ENCODE results near the gene ACTN1. TPM values are rescaled to one million over a fixed set of nuclear protein-coding genes. Genes with fewer than 3 reads are reported as not detected.
A peak's percentile ranks its signal among the peaks of the same experiment; 100 is the strongest.

Gene ACTN1
- total and polyA plus RNA-seq, 11 donors: 48.4 to 252 (median 104) TPM

GRCh38 chr14:68943107-68943506, 36.0 kb downstream of the ACTN1 start:
- ATAC-seq (no peak), DNase-seq (peak in 1 of 5 donors; percentile 24)
- no peak for TF ChIP-seq POLR2A (IDR thresholded peaks at IDR 0.05)
- TF ChIP-seq CTCF (IDR thresholded peaks at IDR 0.05): no peak
- 83 to 90% (median 85%) methylated on average over 9 to 10 of the region's 10 CpGs for WGBS, 4 donors
- Histone ChIP-seq H3K36me3 (no peaks in the 10 kb centered on the region), H3K9me3 (no peaks in the 10 kb centered on the region), H3K4me1 (peaks cover 22 to 100% (median 98%) of the 10 kb centered on the region in 12 donors), H3K4me3 (no peak overlapping the region), H3K27me3 (no peaks in the 10 kb centered on the region), H3K27ac (peak overlapping the region in 8 of 12 donors; percentile 26 to 98 (median 70))
- intact Hi-C loops (cut with DNase I): loop anchor here in 2 of 10 donors (5.0 kb wide), 1 partner anchor 34 kb away; the partner anchor contains the start of gene ACTN1 (in 2 of the 2)

GRCh38 chr14:68942296-68943035, 36.6 kb downstream of the ACTN1 start:
- Histone ChIP-seq H3K27me3 (no peaks in the 10 kb centered on the region), H3K9me3 (no peaks in the 10 kb centered on the region), H3K27ac (peak overlapping the region in 11 of 12 donors; percentile 2 to 98 (median 78)), H3K36me3 (no peaks in the 10 kb centered on the region), H3K4me3 (no peak overlapping the region), H3K4me1 (peaks cover 27 to 100% (median 98%) of the 10 kb centered on the region in 12 donors)
- intact Hi-C loops (cut with DNase I): loop anchor here in 2 of 10 donors (5.0 kb wide), 1 partner anchor 35 kb away; the partner anchor contains the start of gene ACTN1 (in 2 of the 2)
- DNase-seq (peak in 1 of 5 donors; percentile 12), ATAC-seq (no peak)
- TF ChIP-seq POLR2A (IDR thresholded peaks at IDR 0.05) (no peak), CTCF (IDR thresholded peaks at IDR 0.05) (no peak)
- WGBS, 4 donors: 62 to 76% (median 68%) methylated on average over 14 of the region's 14 CpGs

GRCh38 chr14:68941820-68942219, 37.3 kb downstream of the ACTN1 start:
- DNase-seq (peak in 4 of 5 donors; percentile 52 to 73 (median 62)), ATAC-seq (peak in 1 of 4 donors; percentile 25)
- 28 to 35% (median 34%) methylated on average over 5 of the region's 5 CpGs for WGBS, 4 donors
- H3K4me1 ChIP-seq: peaks cover 29 to 100% (median 98%) of the 10 kb centered on the region in 12 donors
- H3K27ac ChIP-seq: peak overlapping the region in 11 of 12 donors; percentile 2 to 98 (median 78)
- no peaks in the 10 kb centered on the region for H3K9me3 ChIP-seq
- H3K4me3 ChIP-seq: no peak overlapping the region
- intact Hi-C loops (cut with DNase I): loop anchor here in 2 of 10 donors (5.0 kb wide), 1 partner anchor 35 kb away; the partner anchor contains the start of gene ACTN1 (in 2 of the 2)
- H3K27me3 ChIP-seq: no peaks in the 10 kb centered on the region
- TF ChIP-seq CTCF (IDR thresholded peaks at IDR 0.05) (peak in 8 of 12 donors; percentile 27 to 59 (median 39)), POLR2A (IDR thresholded peaks at IDR 0.05) (no peak)
- no peaks in the 10 kb centered on the region for H3K36me3 ChIP-seq

- peak in 1 of 5 donors; percentile 28 for DNase-seq
- TF ChIP-seq POLR2A (IDR thresholded peaks at IDR 0.05): no peak
- no peak for TF ChIP-seq CTCF (IDR thresholded peaks at IDR 0.05)
- no peaks in the 10 kb centered on the region for H3K36me3 ChIP-seq
- ATAC-seq: no peak
- WGBS, 4 donors: 89 to 98% (median 91%) methylated on average over 3 of the region's 3 CpGs
- H3K27me3 ChIP-seq: no peaks in the 10 kb centered on the region
- intact Hi-C loops (cut with DNase I): loop anchor here in 2 of 10 donors (5.0 kb wide), 1 partner anchor 37 kb away; the partner anchor contains the start of gene ACTN1 (in 2 of the 2)
- peaks cover 36 to 100% (median 98%) of the 10 kb centered on the region in 12 donors for H3K4me1 ChIP-seq
- H3K9me3 ChIP-seq: no peaks in the 10 kb centered on the region
- no peak overlapping the region for H3K4me3 ChIP-seq
- H3K27ac ChIP-seq: peak overlapping the region; percentile 47 to 98 (median 85)
Measured at GRCh38 chr14:68940614-68941185, 38.4 kb downstream of the ACTN1 start.
